ENCODE data around the gene TNXB.

DNA sequence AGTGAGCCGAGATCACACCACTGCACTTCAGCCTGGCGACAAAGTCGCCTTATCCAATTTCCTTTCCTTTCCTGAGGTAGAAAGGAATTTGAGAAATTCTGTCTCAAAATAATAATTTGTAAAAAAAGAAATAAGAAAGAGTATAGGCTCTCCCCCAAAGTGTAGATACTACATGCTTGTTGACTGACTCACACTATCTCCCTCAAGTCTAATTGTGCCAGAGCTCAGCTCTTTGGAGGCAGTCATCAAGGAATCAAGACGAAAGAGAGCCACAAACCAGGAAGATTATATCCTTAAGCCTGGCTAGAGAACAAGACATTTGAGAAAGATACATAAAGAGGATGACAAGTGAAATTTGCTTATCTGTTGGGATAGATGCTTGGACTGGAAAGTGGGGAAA lies 24.6 kb upstream of the TNXB start:
- TF ChIP-seq, protein P1, sequence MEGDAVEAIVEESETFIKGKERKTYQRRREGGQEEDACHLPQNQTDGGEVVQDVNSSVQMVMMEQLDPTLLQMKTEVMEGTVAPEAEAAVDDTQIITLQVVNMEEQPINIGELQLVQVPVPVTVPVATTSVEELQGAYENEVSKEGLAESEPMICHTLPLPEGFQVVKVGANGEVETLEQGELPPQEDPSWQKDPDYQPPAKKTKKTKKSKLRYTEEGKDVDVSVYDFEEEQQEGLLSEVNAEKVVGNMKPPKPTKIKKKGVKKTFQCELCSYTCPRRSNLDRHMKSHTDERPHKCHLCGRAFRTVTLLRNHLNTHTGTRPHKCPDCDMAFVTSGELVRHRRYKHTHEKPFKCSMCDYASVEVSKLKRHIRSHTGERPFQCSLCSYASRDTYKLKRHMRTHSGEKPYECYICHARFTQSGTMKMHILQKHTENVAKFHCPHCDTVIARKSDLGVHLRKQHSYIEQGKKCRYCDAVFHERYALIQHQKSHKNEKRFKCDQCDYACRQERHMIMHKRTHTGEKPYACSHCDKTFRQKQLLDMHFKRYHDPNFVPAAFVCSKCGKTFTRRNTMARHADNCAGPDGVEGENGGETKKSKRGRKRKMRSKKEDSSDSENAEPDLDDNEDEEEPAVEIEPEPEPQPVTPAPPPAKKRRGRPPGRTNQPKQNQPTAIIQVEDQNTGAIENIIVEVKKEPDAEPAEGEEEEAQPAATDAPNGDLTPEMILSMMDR (IDR thresholded peaks at IDR 0.05) = no peak
- no peak for TF ChIP-seq POLR2A (IDR thresholded peaks at IDR 0.05)
- TF ChIP-seq EP300 (IDR thresholded peaks at IDR 0.05) = no peak
